Activated T-cell treated with anti-CD3 and anti-CD28 coated beads, Interleukin-2, amount 50 U/mL, for 24 hours (primary cell): ENCODE results near the gene DDT.
"Not testable (repeated sequence)": the region's sequence is repeated elsewhere in the genome, so short reads cannot be mapped to it uniquely, and the experiment has no call there.

ENCODE experiments used
- DNase-seq: peaks from one replicate; pipeline ENCODE4 v3.0.0-alpha.2; 2020
- H3K27ac Mint-ChIP-seq: 2 replicates; pipeline ENCODE4 v1.8.0; 2020; ENCODE audit warnings: mild to moderate bottlenecking, mixed read lengths
- H3K27me3 Mint-ChIP-seq: 2 replicates; pipeline ENCODE4 v1.8.0; 2020; ENCODE audit warnings: mixed read lengths
- H3K36me3 Mint-ChIP-seq: 2 replicates; pipeline ENCODE4 v1.8.0; 2020; ENCODE audit warnings: low read depth, mixed read lengths
- H3K4me1 Mint-ChIP-seq: 2 replicates; pipeline ENCODE4 v1.8.0; 2020; ENCODE audit warnings: low read depth, mixed read lengths
- H3K4me3 Mint-ChIP-seq: 2 replicates; pipeline ENCODE4 v1.8.0; 2020; ENCODE audit warnings: mild to moderate bottlenecking, moderate library complexity, mixed read lengths
- H3K9me3 Mint-ChIP-seq: 2 replicates; pipeline ENCODE4 v1.8.0; 2020; ENCODE audit warnings: mixed read lengths

Gene DDT

DNA sequence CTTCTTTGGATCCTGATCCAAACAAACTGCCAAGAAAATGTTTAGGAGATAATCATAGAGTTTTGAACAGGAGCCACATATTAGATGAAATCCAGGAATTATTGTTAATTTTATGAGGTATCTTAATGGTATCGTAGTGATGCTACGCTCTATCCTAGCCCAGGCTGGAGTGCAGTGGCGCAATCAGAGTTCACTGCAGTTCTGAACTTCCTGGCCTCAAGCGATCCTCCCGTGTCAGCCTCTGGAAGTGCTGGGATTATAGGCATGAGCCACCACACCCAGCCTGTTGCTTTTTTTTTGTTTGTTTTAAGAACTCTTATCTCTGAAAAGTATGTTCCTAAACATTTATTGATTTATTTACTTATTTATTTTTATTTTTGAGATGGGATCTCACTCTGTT lies 28.6 kb upstream of the DDT start:
- Mint-ChIP-seq H3K9me3 (no peaks in the 10 kb centered on the region), H3K27me3 (no peaks in the 10 kb centered on the region), H3K4me3 (no peak overlapping the region), H3K4me1 (no peaks in the 10 kb centered on the region), H3K27ac (no peak overlapping the region), H3K36me3 (no peaks in the 10 kb centered on the region)
- no peak for DNase-seq

DNA sequence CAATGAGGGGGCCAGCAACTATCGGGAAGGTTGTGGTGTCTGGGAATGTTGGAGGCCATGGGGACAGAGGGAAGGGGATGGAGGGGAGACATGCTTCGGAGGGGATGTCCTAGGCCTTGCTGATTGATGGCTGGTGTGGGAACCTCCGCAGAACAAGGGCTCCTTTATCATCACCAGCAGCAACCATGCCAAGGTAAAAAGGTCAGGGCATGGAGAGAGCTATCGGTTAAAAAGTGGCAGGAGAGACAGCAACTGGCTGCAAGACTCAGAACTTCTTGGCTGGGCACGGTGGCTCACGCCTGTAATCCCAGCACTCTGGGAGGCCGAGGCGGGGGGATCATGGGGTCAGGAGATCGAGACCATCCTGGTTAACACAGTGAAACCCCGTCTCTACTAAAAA lies 28.0 kb upstream of the DDT start:
- Mint-ChIP-seq H3K27me3 (no peaks in the 10 kb centered on the region), H3K4me3 (no peak overlapping the region), H3K36me3 (no peaks in the 10 kb centered on the region), H3K9me3 (no peaks in the 10 kb centered on the region), H3K27ac (no peak overlapping the region), H3K4me1 (no peaks in the 10 kb centered on the region)
- DNase-seq = no peak

DNA sequence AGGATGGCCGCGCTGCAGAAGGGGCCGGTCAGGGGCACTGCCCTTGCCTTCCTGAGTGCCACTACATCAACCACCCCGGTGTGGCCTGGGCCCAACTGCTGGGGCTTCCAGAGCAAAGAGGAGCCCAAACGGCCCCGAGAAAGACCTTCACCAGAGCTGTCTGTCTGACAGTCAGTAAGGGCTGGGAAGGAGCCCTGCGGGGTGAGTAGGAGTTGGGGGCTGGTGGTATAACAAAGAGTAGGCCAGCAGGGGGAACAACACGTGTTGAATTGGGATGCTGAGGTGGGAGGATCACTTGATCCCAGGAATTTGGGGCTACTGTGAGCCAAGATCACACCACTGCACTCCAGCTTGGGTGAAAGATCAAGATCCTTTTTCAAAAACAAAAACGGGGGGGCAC lies 27.1 kb upstream of the DDT start:
- Mint-ChIP-seq H3K9me3 (no peaks in the 10 kb centered on the region), H3K4me1 (no peaks in the 10 kb centered on the region), H3K27ac (no peak overlapping the region), H3K4me3 (no peak overlapping the region), H3K27me3 (no peaks in the 10 kb centered on the region), H3K36me3 (no peaks in the 10 kb centered on the region)
- DNase-seq = no peak

DNA sequence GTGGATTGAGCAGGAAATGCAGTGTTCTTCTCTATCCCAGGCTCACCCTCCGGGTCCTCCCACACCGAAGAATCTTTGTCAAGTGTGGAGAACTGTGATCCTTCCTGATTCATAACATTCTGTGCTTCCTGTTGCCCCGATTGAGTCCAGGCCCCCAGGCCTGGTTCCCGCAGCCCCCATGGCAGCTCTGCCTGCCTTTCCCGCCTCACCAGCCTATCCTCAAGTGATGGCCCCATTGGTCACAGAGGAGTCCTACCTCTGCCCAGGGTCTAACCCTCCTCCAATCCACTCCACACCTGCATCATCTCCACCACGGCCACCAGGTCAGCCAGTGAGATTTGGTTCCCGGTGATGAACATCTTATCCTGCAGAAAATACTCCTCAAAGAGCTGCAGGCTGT lies 25.5 kb upstream of the DDT start:
- not testable (repeated sequence) for H3K4me1 Mint-ChIP-seq, H3K27ac Mint-ChIP-seq, H3K9me3 Mint-ChIP-seq, H3K36me3 Mint-ChIP-seq, H3K27me3 Mint-ChIP-seq, H3K4me3 Mint-ChIP-seq, DNase-seq

DNA sequence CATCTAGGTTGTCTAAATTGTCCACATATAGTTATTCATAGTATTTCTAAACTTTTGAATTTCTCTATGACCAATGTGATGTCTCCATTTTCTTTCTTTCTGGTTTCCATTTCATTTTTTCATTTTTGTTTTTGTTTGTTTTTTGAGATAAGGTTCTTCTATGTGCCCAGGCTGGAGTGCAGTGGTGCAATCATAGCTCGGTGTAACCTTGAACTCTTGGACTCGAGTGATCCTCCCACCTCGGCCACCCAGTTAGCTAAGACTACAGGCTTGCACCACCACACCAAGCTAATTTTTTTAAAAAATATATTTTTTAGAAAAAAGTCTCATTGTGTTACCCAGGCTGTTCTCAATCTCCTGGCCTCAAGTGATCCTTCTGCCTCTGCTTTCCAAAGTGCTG lies 22.9 kb upstream of the DDT start:
- no peak for DNase-seq
- H3K36me3 Mint-ChIP-seq = no peaks in the 10 kb centered on the region
- H3K4me1 Mint-ChIP-seq = no peaks in the 10 kb centered on the region
- H3K27ac Mint-ChIP-seq = no peak overlapping the region
- no peaks in the 10 kb centered on the region for H3K27me3 Mint-ChIP-seq
- no peak overlapping the region for H3K4me3 Mint-ChIP-seq
- H3K9me3 Mint-ChIP-seq = no peaks in the 10 kb centered on the region

DNA sequence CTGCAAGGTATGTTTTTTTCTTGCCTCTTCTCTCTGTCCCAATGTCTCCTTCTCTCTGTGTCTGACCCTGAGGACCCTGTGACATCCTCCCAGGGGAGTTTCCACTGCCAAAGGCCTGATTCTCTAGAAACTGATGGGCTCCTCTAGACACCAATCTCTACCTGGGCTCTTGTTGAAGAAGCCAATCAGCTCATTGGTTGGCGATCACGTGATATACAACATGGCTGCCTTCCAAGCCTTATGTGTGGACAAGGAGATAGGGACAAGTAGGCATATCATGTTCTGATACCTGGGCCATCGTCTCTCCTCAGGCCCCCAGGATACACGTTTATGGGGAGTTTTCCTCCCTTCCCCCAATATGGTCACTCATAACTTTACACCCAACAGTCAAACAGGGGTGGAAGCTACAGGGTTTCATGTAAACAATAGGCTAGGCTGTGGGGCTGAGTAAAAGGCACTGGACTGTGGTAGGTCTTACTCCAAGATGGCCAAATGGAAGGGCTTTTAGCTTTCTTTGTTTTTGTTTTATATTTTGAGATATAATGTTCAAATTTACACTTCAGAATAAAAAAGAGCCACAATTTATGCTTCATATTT lies 19.4 kb upstream of the DDT start:
- DNase-seq, H3K27ac Mint-ChIP-seq, H3K4me3 Mint-ChIP-seq, H3K27me3 Mint-ChIP-seq, H3K9me3 Mint-ChIP-seq, H3K4me1 Mint-ChIP-seq, H3K36me3 Mint-ChIP-seq: not testable (repeated sequence)

DNA sequence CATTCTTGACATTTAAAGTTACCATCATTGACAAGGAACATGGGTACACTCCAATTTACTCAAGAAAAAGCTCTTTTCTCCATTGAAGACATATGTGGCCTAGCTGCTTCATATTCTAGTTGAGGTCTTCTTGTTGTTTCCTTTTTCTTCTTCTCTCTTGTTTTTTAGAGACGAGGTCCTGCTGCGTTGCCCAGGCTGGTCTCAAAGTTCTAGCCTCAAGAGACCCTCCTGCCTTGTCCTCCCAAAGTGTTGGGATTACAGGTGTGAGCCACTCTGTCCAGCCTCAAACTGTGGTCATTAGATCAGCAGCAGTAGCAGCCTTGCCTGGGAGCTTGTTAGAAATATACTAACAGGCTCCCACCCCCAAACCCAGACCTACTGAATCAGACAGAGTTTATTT lies 18.8 kb upstream of the DDT start:
- H3K36me3 Mint-ChIP-seq, DNase-seq, H3K27ac Mint-ChIP-seq, H3K27me3 Mint-ChIP-seq, H3K4me3 Mint-ChIP-seq, H3K4me1 Mint-ChIP-seq, H3K9me3 Mint-ChIP-seq: not testable (repeated sequence)

DNA sequence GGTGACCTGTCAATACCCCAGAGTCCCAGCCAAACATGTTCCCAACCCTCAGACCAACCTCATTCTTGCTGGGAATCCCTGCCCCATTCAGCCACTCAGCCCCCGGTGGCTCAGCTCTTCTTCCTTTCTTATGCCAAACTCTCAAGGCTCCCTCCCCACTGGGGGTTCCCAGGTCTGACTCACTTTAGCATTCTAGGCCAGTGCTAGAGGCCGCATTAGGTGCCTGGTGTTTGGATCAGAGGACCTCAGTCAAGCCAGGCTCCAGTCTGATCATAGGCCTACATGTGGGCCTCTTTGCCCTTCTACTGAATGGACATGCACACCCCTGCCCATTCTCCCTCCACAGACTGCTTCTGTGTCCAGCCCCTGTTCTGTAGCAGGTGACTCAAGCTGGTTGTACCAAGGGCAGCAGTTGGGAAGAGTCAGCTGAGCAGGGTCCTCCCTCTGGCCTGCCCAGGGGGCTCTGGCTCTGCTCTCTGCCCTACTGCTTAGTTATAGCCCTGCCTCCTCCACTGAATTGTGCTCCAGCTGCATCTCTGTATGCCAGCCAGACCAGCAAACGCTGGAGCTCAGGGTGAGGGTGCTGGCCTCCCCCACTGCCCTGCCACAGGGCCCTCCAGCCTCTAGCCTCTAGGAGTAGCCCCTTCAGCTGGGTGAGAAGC lies 15.5 kb upstream of the DDT start:
- not testable (repeated sequence) for H3K4me3 Mint-ChIP-seq, DNase-seq, H3K9me3 Mint-ChIP-seq, H3K27me3 Mint-ChIP-seq, H3K36me3 Mint-ChIP-seq, H3K27ac Mint-ChIP-seq, H3K4me1 Mint-ChIP-seq

DNA sequence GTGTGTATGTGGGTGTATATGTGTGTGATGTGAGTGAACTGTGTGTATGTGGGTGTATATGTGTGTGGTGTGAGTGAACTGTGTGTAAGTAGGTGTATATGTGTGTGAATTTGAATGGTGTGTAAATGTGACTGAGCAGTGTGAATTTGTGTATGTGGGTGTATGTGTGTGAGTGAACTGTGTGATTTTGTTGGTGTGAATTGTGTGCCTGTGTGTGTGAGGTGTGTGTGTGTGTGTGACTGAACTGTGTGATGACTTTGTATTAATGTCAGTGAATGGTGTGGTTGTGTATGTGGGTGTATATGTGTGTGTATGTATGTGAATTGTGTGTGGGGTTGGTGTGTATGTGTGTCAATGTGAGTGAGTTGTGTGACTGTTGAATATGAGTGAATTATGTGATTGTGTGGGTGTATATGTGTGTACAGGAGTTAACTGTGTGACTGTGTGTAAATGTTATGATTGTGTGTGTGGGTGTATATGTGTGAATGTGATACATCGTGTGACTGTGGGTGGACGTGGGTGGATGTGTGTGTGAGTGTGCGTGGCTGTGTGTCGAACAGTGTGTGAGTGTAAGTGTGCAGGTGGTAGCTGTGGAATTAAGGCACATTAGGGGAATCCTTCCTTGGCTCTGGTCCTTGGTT lies 12.4 kb upstream of the DDT start:
- not testable (repeated sequence) for H3K27me3 Mint-ChIP-seq, H3K36me3 Mint-ChIP-seq, H3K27ac Mint-ChIP-seq, H3K4me3 Mint-ChIP-seq, H3K4me1 Mint-ChIP-seq, DNase-seq, H3K9me3 Mint-ChIP-seq

DNA sequence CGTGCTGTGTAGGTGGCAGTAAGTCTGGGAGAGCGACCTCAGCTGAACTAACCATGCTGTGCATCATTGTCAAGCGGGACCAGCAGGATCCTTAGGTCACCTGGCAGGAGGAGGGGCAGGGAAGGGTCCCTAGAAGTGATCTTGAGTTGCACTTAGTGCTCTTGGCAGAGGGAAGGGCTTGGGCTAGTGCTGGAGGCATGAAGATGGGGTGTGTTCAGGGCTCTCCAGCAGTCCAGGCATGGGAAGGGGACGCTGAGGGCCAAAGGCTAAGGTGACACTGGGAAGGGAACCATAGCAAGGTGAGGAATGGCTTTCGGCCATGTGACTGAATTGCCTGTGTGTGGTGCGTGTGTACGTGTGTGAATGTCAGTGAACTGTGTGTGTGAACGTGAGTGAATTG lies 11.8 kb upstream of the DDT start:
- DNase-seq, H3K4me1 Mint-ChIP-seq, H3K9me3 Mint-ChIP-seq, H3K4me3 Mint-ChIP-seq, H3K27me3 Mint-ChIP-seq, H3K27ac Mint-ChIP-seq, H3K36me3 Mint-ChIP-seq: not testable (repeated sequence)

DNA sequence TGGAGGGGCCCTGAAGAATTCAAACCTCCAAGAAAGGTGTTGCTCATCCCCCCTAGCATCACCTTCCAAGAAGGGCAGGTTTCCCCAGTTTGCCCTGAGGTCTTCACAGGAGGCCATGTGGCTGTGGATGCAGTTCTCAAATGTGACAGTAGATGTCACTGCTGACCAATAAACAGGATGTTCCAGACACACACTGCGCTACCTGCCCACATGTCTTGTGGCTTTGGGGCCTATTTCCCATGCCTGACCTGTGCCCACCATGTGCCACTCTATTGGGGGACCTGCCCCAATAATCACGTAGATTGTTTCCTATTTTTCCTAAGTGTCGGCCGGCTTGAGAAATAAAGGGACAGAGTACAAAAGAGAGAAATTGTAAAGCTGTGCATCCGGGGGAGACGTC lies 10.2 kb upstream of the DDT start:
- no peaks in the 10 kb centered on the region for H3K9me3 Mint-ChIP-seq
- no peaks in the 10 kb centered on the region for H3K27me3 Mint-ChIP-seq
- H3K27ac Mint-ChIP-seq = no peak overlapping the region
- H3K36me3 Mint-ChIP-seq = no peaks in the 10 kb centered on the region
- H3K4me3 Mint-ChIP-seq = no peak overlapping the region
- peaks cover 4% of the 10 kb centered on the region for H3K4me1 Mint-ChIP-seq
- DNase-seq = peak; percentile 47

DNA sequence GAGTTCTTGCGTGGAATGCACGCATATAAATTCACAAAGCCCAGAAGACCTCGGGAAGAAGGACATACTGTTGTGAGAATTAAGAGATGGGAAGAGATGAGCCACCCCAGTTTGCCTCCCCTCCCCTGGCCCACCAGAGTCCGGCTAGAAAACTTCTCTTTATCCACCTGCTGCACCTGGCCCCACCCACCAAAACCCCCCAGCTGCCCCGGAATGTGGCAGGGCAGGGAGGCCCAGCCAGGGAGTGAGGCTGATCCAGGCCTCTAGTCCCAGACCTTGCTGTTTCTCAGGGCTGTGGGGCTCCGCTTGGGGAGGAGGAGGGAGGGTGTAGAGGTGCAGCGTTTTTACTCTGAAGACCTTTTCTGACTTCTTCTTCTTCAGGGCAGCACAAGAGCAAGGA lies 6.3 kb upstream of the DDT start:
- H3K27ac Mint-ChIP-seq, H3K36me3 Mint-ChIP-seq, H3K27me3 Mint-ChIP-seq, DNase-seq, H3K9me3 Mint-ChIP-seq, H3K4me1 Mint-ChIP-seq, H3K4me3 Mint-ChIP-seq: not testable (repeated sequence)

DNA sequence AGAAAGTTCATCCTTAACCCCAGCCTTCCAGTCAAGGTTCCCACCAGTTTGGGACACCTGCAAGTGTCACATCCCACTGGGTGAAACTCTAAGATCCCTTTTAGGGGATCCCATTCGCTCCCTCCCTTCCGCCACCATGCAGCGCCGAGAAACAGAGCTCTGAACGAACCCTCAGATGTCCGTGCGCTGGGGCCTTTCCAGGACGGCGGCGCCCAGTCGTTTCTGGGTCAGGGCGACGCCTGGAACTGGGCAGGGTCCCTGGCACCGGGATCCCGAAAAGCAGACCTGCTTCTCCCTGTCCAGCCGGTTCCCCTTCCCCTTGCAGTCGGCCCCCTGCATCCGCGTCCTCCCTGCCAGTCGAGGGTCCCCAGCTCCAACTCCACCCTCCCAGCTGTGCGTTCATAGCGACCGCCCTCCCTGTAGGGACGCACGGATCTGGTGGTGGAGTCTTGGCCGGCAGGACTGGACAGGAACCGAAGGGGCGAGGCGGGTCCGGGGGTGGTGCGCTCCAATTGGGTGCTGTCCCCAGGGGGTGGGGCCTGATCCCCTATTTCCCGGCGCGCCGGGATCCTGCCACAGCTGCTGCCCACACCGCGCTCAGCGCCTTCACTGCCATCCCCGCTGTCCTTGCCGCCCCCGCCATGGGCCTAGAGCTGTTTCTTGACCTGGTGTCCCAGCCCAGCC lies 5.5 kb upstream of the DDT start, which contains the start of gene GSTT2:
TSS of gene GSTT2 (plus strand) at position 578 of the 684 bp plus-strand sequence.
- H3K4me1 Mint-ChIP-seq, DNase-seq, H3K27ac Mint-ChIP-seq: not testable (repeated sequence)

DNA sequence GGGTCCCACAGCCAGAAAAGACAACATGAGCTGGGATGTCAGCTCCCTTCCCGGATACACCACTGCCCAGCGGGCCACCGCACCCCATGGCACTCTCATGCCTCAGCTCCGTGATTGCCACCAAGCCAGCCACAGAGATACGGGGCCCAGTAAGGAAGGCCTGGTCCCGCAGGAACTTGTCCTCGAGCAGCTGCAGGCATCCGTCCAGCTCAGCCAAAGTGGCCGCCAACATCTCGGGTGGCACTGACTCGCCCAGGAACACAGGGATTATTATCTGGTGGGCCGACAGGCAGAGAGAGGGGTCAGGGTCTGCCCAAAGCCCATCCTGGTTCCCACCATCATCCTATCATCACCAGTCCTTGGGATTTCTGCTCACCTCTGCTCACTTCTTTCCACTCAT lies 3.1 kb upstream of the DDT start:
- DNase-seq, H3K27ac Mint-ChIP-seq, H3K36me3 Mint-ChIP-seq: not testable (repeated sequence)

More for the DNA sequence above, 5.5 kb upstream of the DDT start, which contains the start of gene GSTT2:
- not testable (repeated sequence) for H3K27me3 Mint-ChIP-seq, H3K4me3 Mint-ChIP-seq, H3K36me3 Mint-ChIP-seq, H3K9me3 Mint-ChIP-seq

DNA sequence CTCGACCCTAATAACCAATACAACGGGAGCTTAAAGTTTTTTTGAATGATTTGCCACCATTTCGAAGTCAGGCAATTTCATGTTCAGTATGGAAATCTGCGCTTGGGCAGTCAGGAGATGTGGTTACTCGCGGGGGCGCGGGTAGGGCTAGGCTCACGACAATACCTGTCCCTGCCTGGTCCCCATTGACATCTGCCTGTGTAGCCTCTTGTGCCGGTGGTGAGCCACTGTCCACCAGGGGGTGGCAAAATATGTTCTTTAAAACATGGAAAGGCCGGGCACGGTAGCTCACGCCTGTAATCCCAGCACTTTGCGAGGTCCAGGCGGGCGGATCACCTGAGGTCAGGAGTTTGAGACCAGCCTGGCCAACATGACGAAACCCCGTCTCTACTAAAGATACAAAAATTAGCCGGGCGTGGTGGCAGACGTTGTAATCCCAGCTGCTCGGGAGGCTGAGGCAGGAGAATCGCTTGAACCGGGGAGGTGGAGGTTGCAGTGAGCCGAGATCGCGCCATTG lies 653 bp upstream of the DDT start:
- H3K4me3 Mint-ChIP-seq, H3K27ac Mint-ChIP-seq, H3K9me3 Mint-ChIP-seq, H3K27me3 Mint-ChIP-seq, DNase-seq: not testable (repeated sequence)
- Mint-ChIP-seq H3K4me1 (peaks cover 17% of the 10 kb centered on the region), H3K36me3 (peaks cover 22% of the 10 kb centered on the region)

More for the DNA sequence above, 3.1 kb upstream of the DDT start:
- not testable (repeated sequence) for H3K9me3 Mint-ChIP-seq, H3K4me1 Mint-ChIP-seq, H3K27me3 Mint-ChIP-seq, H3K4me3 Mint-ChIP-seq
